Fibroblast of skin of back (primary cell): Measurements from ENCODE around the gene TOP2B.
A peak's percentile ranks its signal among the peaks of the same experiment; 100 is the strongest.

Source experiments
- DNase-seq: peaks from one replicate; pipeline ENCODE4 v3.0.0-alpha.2; 2013

The TOP2B gene

DNA sequence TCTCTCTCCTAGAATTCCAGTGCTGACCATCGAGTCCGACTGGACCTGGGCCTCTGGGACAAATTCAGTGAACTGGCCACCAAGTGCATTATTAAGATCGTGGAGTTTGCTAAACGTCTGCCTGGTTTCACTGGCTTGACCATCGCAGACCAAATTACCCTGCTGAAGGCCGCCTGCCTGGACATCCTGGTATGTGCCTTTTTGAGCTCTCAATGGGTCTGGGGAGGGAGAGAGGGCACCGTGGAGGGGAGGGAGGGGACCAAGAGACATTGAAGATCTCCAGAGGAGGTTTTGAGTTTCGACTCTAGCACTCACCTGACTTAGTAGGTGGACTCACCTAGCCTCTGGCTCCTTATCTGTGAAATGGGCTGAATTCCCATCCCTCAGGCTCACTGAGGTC, 84.2 kb downstream of the TOP2B start:
- DNase-seq, result no peak

DNA sequence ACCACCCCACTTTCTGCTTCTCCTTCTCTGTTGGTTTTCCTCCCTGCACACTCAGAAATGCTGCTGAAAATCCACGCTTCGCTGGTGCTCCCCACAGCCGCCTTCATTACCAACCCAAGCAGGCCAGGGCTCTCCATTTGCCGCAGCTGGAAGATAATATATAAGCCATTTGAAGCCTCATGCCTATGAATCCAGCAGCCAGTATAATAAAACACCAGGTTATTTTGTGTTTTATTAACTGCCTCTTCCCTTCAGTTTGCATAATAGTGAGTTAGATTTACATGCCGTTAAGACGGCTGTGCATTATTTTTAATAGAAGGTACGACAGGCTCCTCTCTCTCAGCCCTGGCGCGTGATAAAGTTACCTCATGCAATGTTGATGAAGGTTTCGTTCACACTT, 86.6 kb downstream of the TOP2B start:
- DNase-seq, result no peak

DNA sequence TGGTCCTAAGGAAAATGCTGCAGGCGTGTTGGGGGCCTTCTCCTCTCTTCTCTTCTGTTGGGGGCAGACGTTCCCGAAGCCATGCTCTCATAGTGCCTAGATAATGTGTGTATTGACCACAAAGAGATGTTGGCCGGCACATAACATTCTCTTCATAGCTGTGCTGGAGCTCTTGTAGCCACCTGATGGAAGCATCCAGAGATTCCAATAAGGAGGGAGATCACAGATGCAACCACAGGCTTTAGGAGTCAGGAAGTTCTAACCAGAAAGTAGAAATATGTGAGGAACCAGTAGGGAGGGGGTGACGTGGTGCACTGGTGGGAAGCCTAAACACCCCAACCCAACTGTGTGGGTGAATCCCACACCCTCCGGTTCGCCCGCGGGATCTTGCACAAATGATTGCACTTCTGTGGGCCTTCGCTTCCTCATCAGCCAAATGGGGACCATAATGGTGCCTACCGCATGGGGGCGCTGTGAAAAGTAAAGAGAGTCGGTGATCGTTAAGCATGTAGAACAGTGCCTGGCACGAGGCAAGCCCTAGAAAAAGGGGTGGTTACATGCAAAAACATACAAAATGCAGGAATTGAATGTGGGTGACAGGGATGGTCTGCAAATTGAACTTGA, 87.8 kb downstream of the TOP2B start:
- no peak for DNase-seq

DNA sequence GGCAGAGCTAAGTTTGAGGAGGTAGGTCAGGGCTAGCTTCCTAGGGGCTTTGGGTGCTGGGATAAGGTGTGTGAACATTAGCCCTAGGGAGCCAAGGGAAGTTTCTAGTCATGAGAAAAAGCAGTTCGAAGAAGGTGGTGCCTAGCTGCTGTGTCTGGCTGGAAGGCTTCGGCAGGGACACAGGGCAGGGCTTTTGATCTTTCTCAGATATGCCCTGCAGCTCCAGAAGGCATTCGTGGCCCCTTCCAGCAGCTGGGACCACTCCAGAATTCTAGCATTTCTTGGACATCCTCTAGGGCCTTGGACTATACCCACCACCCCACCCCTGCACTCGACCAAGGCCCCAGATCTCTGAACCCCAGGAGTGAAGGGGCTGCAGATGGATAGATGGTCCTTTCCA, 88.6 kb downstream of the TOP2B start:
- DNase-seq, result no peak

DNA sequence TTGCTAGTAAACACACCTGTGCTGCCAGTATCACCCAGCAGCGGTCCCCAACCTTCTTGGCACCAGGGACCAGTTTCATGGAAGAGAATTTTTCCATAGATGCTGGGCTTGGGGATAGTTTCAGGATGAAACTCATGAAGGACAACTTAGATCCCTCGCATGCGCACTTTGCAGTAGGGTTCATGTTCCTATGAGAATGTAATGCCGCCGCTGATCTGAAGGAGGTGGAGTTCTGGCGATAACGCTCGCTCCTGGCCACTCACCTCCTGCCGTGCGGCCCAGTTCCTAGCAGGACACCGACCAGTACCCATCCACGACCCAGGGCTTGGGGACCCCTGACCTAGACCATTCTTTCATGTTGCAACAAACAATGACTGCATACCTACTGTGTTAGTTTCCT, 89.7 kb downstream of the TOP2B start:
- DNase-seq, result no peak

DNA sequence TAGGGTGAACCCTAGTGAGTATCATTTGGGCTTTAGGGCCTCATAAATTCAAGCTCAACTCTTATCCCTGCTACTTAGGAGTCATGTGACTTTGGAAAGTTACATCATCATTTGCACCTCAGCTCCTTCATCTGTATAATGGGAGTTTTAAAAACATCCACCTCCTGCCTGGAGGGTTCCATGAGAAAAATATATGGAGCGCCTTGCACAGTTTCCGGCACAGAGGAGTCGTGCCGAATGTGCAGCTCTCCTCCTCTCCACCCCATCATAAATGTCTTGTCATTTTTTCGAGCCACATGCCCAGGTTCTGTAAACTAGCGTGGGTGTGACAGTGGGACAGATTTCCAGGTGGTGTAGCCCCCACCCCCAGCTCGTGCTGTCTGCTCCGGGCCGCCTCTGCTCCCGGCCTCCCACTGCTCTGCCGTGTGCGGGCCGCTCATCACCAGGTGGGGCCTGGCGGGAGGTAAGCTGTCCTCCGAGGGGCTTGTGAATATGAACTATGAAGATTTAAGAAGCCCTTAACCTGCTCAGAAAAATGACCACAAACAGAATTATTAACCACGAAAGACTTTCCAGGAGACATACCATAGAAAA, 90.4 kb downstream of the TOP2B start:
- no peak for DNase-seq

DNA sequence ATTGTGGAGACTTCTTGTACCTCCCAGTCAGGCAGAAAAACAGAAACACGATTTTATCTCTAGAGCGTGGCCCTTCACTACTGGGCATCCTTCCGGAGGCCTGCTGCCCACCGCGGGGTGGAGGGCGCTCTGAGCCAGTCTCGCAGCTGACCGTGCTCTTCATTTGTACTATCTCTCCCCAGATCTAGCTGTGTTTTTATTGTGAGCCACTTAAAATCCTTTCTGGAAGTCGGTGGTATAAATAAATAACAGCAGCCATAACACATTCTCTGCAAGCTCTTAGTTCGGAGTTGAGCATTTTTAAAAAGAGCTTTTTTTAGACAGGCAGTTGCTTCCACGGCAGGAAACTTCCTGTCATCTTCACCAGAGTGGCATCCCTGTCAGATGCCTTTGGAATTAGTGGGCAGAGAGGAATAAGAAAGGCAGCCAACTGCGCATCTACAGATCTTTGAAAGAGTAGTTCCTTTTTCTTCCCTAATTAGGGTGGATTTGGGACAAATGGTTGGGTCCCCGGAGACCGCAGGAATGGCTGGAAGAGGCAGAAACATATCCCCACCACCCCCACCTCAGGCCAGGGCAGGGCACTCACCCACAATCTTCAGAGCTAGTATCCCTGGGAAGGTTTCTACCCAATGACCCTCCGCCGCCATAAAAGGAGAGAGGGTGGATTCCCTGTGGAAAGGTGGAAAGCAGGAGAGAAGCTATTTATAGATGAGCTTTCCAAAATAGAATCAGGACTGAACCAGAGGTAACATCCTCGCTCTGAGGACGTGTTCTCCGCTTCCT, 91.1 kb downstream of the TOP2B start:
- DNase-seq, result peak; percentile 99

DNA sequence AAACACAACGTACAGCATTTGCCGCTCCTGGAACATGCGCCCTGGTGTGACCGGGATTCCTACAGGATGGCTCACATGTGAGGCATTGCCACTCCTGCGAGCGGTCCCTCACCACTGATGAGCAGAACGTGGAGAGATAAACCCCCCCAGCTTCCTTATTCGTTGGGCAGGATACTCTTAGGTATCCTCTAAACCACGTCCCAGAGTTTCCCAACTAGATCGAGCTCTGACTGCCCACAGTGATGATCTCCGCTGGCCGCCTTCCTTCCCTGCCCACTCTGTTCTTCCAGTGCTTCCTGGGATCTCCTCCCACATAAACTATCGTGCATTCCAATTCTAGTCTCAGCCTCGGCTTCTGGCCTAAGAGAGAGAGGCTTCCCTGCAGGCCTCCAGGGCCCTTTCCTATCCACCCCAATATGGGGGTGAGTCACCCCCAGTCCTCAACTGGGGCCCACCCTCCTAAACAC, 91.8 kb downstream of the TOP2B start:
- peak; percentile 89 for DNase-seq

DNA sequence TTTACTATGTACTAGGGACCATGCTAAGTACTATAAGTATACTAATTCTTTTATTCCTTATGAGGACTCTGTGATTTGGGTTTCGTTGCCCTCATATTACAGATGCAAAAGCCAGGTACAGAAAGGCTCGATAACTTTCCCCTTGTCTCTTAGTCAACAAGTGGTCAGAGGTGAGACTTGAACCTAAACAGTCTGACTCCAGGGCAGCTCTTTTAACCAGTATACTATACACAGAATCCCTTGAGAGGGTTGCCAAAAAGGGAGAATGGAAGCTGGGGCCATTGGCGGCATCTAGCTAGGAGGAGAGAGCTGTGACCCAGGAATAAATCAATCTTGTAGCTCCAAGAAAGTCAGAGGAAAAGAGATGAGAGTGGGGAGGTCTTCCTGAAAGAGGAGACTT, 92.4 kb downstream of the TOP2B start:
- no peak for DNase-seq

DNA sequence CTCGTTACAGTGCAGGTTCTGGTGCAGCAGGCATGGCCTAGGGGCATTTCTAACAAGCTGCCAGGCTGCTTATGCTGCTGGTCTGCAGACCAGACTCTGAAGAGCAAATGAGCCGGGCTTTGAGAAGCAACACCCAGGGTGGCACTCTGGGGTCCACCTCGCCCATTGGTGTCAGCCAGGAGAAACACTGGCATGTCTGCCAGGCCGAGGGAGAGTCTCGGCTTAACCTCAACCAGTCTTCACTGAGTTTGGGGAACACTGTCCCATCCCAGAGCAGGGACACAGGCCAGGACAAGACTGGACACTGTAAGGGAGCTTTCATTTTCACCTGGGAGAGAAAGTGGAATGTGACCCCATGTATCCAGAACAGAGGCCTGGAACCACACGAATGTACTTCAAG, 93.4 kb downstream of the TOP2B start:
- DNase-seq, result no peak

DNA sequence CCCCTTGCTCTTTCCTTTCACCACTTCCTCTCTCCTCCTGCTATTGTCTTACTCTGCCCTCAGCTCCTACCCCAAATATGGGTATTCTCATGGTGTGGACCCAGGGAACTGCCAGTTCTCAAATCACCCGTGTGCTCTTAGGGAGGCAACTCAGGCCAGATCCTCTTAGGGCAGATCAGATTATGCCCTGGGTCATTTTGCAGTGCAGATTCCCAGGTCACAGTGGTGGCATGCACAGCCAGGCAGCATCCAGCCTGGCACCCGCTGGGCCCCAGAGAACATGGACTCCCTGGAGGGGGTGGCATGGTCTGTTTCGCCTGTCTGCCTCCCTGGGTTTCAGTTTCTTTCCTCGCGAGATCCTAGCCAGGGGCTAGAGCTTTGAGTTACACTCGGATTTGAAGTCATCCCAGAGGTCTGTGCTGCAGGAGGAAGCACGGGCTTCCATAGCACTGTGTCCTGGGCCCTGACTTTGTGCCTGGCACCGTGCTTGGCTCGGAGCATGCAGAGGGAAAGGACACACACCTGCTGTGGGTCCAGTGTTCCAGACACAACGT, 96.1 kb downstream of the TOP2B start:
- DNase-seq, result no peak

DNA sequence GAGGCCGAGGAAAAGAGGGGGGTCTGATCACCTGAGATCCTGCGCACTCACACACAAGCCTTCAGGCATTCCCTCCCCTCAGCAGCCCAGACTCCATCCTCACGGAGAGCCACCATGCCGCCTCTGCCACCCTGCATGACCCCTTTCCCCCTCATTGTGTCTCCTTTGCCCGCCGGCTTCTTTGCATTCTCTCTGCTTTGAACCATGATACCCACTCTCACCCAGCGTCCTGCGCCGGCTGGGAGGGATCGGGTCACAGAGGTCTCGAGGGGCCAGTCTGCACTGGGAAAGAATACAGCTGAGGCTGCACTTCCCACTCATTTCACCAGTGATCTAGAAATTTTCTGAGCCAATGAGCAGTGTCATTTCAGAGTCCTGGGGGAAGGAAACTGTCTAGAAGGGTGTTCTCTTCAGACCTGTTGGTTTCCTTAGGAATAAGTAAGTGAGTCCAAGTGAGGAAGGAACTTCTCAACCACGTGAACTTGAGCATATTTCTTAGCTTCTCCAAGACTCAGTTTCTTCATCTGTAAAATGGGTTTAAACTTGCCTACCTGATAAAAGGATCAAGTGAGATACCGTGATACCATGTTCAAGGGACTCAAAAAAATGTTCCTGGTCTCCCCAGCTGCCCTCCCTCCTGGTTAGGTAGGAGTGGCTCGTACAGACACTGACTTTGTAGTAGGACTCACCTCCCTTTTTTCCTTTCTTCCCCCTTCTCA, 96.7 kb downstream of the TOP2B start:
- no peak for DNase-seq

DNA sequence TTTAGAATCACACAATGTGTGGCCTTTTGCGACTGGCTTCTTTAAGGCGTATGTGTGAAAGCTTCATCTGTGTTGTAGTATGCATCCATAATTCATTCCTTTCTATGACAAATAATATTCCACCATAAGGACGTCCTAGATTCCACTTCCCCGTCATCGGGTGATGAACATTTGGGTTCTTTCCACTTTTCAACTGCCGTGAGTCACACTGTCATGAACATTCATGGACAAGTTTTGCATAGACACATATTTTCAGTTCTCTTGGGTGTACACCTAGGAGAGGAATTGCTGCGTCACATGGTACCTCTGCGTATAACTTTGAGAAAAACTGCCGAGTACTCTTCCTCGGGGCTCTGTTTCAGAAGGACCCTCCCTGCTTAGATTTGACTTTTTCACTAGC, 97.3 kb downstream of the TOP2B start:
- peak; percentile 90 for DNase-seq

DNA sequence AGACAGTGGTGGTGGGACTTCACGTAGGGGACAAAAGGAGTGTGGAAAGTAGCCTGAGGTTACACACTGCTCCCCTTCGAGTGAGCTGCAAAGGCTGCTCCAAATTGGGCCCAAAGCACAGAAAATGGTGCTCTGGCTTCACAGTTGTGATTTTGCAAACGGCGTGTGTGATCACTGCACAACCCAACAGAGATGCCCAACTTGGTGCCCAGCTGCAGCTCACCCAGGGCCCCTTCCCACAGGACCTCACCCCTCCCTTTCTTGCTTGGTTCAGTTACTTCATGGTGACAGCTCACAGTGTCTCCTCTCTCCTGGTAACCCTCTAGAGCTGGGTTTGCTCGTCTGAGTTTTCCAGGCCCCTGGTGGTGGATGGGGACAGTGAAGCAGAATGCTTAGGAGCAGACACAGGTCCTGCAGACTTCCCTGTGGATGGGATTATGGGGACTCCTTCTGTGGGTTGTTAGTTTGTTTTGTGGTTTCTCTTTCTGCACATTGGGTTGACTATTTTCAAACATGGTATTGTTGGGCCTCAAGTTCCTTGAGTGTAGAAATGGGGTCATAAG, 98.3 kb downstream of the TOP2B start:
- no peak for DNase-seq

DNA sequence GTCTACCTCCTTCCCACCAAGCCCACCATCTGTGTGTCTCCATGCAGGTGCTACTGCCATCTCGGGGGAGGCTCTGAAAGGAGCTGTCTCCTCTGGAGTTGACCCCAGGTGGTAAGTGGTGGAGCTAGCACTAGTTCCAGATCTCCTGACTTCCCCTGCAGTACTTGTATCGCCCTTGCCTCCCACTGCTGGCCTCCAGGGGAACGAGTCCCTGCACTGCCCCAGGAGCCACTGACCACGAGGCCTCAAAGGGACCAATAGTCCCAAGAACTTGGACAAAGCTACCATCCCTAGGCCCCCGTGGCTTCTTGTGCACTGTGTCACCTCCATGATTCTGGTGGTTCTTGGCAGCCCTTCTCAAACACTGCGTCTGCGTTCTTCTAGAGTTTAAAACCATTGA, 98.9 kb downstream of the TOP2B start:
- DNase-seq, result no peak

DNA sequence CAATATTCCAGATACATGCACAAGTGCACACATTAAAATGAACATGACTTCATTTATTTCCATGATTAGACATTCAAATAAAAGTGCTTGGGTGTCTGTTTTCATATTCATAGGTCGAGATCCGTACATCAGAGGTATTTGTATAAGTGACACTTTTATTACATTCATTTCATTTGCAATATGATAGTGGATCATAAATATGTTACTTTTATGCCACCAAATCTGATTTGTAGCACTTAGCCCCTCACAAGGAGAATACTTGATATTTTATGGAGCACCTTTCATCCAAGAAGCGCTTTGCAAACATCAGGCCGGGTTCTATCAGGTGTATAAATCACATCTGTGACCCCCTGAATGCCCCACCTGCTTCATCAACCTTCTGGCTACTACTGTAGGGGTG, 100.6 kb downstream of the TOP2B start:
- no peak for DNase-seq

DNA sequence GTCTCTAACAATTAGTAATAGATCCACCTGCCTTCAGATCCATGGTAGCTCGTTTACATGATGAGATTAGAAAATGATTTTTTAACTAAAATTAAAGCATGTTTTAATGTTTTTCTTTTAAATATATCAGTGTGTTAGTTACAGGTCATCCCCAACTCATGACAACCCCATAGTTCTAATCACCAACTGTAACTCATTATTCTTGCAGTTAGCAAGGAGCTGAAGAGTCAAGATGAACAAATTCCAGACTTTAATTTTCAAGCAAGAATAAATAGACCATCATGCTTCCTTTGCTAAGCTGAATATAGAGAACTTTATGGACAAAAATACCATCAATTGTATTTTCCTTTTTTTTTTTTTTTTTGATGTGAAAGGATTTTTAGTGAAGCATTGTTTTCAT, 101.1 kb downstream of the TOP2B start:
- no peak for DNase-seq

DNA sequence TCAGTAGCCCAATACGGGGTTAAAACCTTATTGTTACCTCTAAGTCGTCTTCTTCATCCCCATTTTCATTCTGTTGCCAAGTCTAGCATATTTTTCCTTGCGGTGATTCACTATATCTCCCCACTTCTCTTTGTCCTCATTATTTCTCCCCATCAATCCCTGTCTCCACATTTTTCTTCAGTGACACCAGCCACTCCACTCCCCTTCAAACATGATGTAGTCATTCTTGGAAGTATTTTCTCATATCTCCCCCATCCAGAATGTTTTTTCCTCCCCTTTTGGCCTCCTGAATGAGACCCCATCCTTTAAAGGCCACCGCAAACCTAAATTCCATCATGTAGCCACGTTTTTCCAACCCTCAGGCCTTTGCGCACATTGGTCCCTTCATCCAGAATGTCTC, 105.9 kb downstream of the TOP2B start:
- peak; percentile 70 for DNase-seq

DNA sequence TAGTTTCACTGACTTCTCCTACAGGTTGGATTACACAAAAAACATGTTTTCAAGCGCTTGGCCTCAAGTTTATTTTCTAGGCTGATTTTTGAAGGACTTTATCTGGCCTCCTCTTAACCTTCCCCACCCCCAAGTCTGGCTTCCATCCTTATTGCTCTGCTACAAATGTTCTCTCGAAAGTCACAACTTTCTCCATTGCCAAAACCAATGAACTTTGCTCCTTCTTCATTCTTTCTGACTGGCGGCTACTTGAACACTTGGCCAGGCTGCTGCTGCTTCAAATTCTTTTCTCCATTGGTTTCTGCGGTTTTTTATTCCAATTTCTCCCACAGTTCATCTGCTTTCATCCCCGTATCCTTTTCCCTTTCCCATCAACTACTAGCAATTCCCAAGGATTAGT, 106.6 kb downstream of the TOP2B start:
- no peak for DNase-seq

DNA sequence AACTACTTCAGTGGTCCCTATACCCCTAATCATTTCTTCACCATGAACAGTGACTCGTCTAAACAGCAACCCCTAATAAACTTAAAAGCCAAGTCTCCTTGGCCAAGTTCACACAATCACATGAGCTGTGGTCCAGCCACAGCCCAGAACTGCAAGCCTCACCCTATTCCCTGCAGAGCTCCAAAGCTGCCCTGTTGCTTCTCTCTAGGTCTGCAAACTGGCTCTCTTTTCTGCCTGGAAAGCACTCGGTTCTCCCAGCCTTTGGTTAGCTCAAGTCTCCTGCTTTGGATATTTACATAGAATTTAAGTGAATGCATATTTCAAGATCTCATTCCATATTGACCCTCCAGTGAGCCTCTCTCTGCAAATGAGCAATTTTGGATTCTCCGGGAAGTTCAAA, 107.0 kb downstream of the TOP2B start:
- DNase-seq, result no peak

DNA sequence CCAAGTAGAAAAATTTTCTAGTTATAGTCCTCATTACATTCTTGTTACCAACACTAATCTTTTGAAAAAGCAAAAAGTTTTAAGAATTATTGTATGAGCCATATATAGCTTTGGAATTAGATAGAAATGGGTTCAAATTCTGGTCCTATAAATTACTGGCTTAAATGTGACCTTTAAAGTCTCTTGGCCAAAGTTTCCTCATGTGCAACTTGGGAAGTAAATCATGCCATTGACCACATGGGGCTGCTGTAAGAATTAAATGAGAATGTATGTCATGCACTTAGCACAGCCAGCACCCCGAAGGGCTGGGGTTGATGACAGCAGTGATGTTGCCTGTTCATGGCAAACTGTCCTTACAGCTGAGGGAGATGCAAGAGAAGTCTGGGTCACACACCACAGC, 108.3 kb downstream of the TOP2B start:
- no peak for DNase-seq

DNA sequence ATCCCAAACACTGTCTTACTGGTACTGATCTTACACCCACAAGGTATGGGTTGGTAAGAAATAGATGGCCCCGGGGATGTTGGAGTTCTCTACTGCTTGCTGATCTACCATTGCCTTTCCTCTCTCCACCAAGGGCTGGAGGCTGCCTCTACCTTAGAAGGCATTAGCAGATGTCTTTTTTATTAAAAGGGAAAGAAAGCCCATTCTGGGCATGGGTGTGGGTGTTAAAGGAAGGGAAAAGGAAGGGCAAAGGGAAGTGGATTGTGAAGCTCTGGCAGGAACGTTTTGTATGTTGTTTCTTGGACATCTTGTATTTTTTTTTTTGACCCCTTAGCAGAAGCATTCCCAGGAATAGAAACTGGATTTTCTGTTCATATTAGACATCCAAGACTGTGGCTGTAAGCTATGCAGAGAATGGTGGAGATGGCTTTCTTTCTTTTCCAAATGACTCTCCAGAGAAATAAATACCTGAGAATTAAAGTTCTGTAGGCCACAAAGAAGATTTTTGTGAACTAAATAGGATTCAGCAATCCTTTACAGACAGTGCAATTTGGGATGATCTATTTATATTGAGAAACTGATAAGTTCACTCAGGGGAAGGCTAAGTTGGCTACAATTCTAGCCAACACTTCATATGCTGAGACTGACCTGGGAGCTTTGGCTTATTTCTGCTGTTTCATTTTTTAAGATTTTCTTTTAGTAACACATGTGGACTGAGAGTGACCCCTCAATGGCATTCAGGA, 108.8 kb downstream of the TOP2B start:
- no peak for DNase-seq
